Measurements from ENCODE around the gene SEMA4A. TPM values are rescaled to one million over a fixed set of nuclear protein-coding genes. Genes with fewer than 3 reads are reported as not detected.

Gene SEMA4A
- total and polyA plus RNA-seq, 9 of the 15 experiments (the other 6 are each of a cell fraction or from before 2014, with no cell fraction given): 0.04 to 1.7 (median 0.45) TPM

DNA sequence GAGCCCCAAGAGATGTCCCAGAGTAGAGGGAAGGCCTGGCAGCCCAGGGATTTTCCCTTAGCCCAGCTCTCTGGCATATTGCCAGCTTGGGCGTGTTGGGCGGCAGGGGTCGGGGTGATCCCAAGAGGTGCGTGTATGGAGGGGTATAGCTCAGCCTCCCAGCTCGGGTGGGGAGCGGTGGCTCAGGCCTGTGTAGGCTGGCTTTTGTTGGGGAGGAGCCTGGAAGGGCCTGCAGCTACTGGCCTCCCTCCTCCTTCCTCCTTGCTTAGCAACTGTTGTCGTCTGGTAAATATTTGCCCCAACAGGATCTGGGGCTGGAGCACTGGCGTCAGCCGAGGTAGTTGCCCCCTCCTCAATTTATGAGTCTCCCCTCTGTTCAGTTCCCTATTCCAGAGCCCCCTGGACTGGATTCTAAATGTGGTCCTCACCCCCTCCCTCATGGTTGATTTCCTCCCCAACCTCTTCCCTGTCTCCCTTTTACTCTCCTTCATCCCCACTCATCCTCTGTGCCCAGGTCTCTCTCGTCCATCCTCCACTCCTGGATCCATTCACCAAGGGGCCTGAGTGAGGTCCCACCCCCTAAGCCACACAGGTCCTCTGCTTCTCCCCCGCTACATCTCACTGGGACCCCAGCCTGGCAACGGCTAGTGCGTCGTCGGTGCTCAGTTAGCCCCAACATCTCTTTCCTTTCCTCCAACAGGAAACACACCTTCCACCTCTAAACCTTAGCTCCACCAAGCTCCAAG is 49.1 kb upstream of the SEMA4A start (continued):
- TF ChIP-seq FUS (optimal IDR thresholded peaks at IDR 0.05; ENCODE audit: low read depth, low read length) (no peak), TCFL5 (CRISPR knock-in tag; conservative IDR thresholded peaks at IDR 0.05) (no peak), FOXJ2 (tag; IDR thresholded peaks at IDR 0.05) (peak; percentile 93), SAFB2 (IDR thresholded peaks at IDR 0.05; ENCODE audit: borderline replicate concordance, low read depth, low read length, severe bottlenecking) (no peak), KLF1 (tag; IDR thresholded peaks at IDR 0.05) (no peak)
- TF ChIP-seq, protein P1, sequence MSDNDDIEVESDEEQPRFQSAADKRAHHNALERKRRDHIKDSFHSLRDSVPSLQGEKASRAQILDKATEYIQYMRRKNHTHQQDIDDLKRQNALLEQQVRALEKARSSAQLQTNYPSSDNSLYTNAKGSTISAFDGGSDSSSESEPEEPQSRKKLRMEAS (CRISPR knock-in tag; IDR thresholded peaks at IDR 0.05): no peak
- TF ChIP-seq, protein P2, sequence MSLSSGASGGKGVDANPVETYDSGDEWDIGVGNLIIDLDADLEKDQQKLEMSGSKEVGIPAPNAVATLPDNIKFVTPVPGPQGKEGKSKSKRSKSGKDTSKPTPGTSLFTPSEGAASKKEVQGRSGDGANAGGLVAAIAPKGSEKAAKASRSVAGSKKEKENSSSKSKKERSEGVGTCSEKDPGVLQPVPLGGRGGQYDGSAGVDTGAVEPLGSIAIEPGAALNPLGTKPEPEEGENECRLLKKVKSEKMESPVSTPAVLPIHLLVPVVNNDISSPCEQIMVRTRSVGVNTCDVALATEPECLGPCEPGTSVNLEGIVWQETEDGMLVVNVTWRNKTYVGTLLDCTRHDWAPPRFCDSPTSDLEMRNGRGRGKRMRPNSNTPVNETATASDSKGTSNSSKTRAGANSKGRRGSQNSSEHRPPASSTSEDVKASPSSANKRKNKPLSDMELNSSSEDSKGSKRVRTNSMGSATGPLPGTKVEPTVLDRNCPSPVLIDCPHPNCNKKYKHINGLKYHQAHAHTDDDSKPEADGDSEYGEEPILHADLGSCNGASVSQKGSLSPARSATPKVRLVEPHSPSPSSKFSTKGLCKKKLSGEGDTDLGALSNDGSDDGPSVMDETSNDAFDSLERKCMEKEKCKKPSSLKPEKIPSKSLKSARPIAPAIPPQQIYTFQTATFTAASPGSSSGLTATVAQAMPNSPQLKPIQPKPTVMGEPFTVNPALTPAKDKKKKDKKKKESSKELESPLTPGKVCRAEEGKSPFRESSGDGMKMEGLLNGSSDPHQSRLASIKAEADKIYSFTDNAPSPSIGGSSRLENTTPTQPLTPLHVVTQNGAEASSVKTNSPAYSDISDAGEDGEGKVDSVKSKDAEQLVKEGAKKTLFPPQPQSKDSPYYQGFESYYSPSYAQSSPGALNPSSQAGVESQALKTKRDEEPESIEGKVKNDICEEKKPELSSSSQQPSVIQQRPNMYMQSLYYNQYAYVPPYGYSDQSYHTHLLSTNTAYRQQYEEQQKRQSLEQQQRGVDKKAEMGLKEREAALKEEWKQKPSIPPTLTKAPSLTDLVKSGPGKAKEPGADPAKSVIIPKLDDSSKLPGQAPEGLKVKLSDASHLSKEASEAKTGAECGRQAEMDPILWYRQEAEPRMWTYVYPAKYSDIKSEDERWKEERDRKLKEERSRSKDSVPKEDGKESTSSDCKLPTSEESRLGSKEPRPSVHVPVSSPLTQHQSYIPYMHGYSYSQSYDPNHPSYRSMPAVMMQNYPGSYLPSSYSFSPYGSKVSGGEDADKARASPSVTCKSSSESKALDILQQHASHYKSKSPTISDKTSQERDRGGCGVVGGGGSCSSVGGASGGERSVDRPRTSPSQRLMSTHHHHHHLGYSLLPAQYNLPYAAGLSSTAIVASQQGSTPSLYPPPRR (CRISPR knock-in tag; IDR thresholded peaks at IDR 0.05; ENCODE audit: borderline replicate concordance): no peak
- TF ChIP-seq, protein P3, sequence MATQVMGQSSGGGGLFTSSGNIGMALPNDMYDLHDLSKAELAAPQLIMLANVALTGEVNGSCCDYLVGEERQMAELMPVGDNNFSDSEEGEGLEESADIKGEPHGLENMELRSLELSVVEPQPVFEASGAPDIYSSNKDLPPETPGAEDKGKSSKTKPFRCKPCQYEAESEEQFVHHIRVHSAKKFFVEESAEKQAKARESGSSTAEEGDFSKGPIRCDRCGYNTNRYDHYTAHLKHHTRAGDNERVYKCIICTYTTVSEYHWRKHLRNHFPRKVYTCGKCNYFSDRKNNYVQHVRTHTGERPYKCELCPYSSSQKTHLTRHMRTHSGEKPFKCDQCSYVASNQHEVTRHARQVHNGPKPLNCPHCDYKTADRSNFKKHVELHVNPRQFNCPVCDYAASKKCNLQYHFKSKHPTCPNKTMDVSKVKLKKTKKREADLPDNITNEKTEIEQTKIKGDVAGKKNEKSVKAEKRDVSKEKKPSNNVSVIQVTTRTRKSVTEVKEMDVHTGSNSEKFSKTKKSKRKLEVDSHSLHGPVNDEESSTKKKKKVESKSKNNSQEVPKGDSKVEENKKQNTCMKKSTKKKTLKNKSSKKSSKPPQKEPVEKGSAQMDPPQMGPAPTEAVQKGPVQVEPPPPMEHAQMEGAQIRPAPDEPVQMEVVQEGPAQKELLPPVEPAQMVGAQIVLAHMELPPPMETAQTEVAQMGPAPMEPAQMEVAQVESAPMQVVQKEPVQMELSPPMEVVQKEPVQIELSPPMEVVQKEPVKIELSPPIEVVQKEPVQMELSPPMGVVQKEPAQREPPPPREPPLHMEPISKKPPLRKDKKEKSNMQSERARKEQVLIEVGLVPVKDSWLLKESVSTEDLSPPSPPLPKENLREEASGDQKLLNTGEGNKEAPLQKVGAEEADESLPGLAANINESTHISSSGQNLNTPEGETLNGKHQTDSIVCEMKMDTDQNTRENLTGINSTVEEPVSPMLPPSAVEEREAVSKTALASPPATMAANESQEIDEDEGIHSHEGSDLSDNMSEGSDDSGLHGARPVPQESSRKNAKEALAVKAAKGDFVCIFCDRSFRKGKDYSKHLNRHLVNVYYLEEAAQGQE (IDR thresholded peaks at IDR 0.05; ENCODE audit: borderline replicate concordance): peak; percentile 29; the same call in 1 of the 2 replicates
- TF ChIP-seq, protein P3 (CRISPR knock-in tag; IDR thresholded peaks at IDR 0.05; ENCODE audit: low read depth): no peak
